NCI-H2107 treated with DMSO at 0.1 percent for 48 hours (cell line): ENCODE results near the gene CASP9.
A peak's percentile ranks its signal among the peaks of the same experiment; 100 is the strongest.
"Not testable (repeated sequence)": the region's sequence is repeated elsewhere in the genome, so short reads cannot be mapped to it uniquely, and the experiment has no call there.

Source experiments
- DNase-seq: peaks from one replicate; lab custom pipeline; 2025; ENCODE audit not compliant: unreplicated experiment; lab: John Stamatoyannopoulos, UW

The CASP9 gene

GRCh38 chr1:15501208-15502032 lies 22.6 kb downstream of the CASP9 start:
- peak; percentile 64 for DNase-seq

- no peak for DNase-seq
Observed at GRCh38 chr1:15500184-15501178, 23.5 kb downstream of the CASP9 start.

- DNase-seq = no peak
Observed at GRCh38 chr1:15493869-15494390, 30.1 kb downstream of the CASP9 start.

- no peak for DNase-seq
Observed at GRCh38 chr1:15492596-15492995, 31.4 kb downstream of the CASP9 start.

- not testable (repeated sequence) for DNase-seq
Observed at GRCh38 chr1:15491010-15491409, 33.0 kb downstream of the CASP9 start.

- DNase-seq = peak; percentile 90
Observed at GRCh38 chr1:15489052-15489736, 34.8 kb downstream of the CASP9 start.

GRCh38 chr1:15488371-15488770 lies 35.6 kb downstream of the CASP9 start:
- DNase-seq = no peak

GRCh38 chr1:15486844-15487610 lies 37.0 kb downstream of the CASP9 start:
- not testable (repeated sequence) for DNase-seq

- no peak for DNase-seq
Observed at GRCh38 chr1:15485636-15486035, 38.4 kb downstream of the CASP9 start.

GRCh38 chr1:15484443-15484842 lies 39.6 kb downstream of the CASP9 start:
- DNase-seq = not testable (repeated sequence)

GRCh38 chr1:15483971-15484370 lies 40.0 kb downstream of the CASP9 start:
- DNase-seq = no peak

GRCh38 chr1:15482983-15483543 lies 41.0 kb downstream of the CASP9 start:
- DNase-seq = not testable (repeated sequence)

- not testable (repeated sequence) for DNase-seq
Observed at GRCh38 chr1:15482455-15482854, 41.6 kb downstream of the CASP9 start.

GRCh38 chr1:15479654-15480347 lies 44.2 kb downstream of the CASP9 start:
- no peak for DNase-seq

GRCh38 chr1:15477646-15478212 lies 46.3 kb downstream of the CASP9 start:
- no peak for DNase-seq

- no peak for DNase-seq
Observed at GRCh38 chr1:15476927-15477326, 47.1 kb downstream of the CASP9 start.

- DNase-seq = no peak
Observed at GRCh38 chr1:15475752-15476314, 48.2 kb downstream of the CASP9 start, which contains the start of gene CELA2B. CELA2B (plus strand) TSS chr1:15476104; CDS start chr1:15476126, 22 bp downstream.

- no peak for DNase-seq
Observed at GRCh38 chr1:15472587-15472986, 51.4 kb downstream of the CASP9 start.
